A673 (cell line): Measurements from ENCODE around the gene KDM4D. TPM values are rescaled to one million over a fixed set of nuclear protein-coding genes. Genes with fewer than 3 reads are reported as not detected.

Experiments used
- BruUV-seq: library from RNA; stranded (reverse); fragments of 400-500 nt; replicated peaks from 2 replicates; lab custom pipeline; 2021; lab: Mats Ljungman, UMichigan
- CTCF ChIA-PET: fragments of 300-600 bp; sonication (Branson Sonifier 250); formaldehyde crosslinking; loops from one replicate; lab custom pipeline; 2022; ENCODE audit warnings: antibody characterized with exemption; lab: Charles Lee
- POLR2A ChIA-PET: fragments of 300-600 bp; sonication (Branson Sonifier 250); formaldehyde crosslinking; loops from one replicate; lab custom pipeline; 2022; ENCODE audit warnings: antibody characterized with exemption; ENCODE audit not compliant: low non-redundant PET; lab: Charles Lee
- DNase-seq: peaks from one replicate; pipeline ENCODE4 v3.0.0-alpha.2; 2015; ENCODE audit warnings: low spot score
- H3K27ac ChIP-seq: fragments of 200-600 bp; sonication (generic); 2 replicates; pipeline ENCODE4 v1.5.1; 2016; ENCODE audit warnings: mixed run types, low read depth, mild to moderate bottlenecking, mixed read lengths, antibody characterized with exemption, low read length; ENCODE audit not compliant: poor library complexity, severe bottlenecking
- H3K27me3 ChIP-seq: fragments of 200-600 bp; sonication (generic); replicated peaks from 2 replicates; pipeline ENCODE4 v1.6.1; 2017; ENCODE audit warnings: mixed run types, low read depth, mild to moderate bottlenecking, mixed read lengths, antibody characterized with exemption, low read length; ENCODE audit not compliant: insufficient read depth, poor library complexity
- H3K36me3 ChIP-seq: fragments of 200-600 bp; sonication (generic); 2 replicates; pipeline ENCODE4 v1.6.1; 2016; ENCODE audit warnings: mixed run types, mild to moderate bottlenecking, mixed read lengths, antibody characterized with exemption, low read length; ENCODE audit not compliant: insufficient read depth, poor library complexity, severe bottlenecking
- H3K4me1 ChIP-seq: fragments of 200-600 bp; sonication (generic); 2 replicates; pipeline ENCODE4 v1.6.1; 2017; ENCODE audit warnings: mixed run types, mild to moderate bottlenecking, mixed read lengths, antibody characterized with exemption, low read length; ENCODE audit not compliant: insufficient read depth, poor library complexity, severe bottlenecking
- H3K4me3 ChIP-seq: fragments of 200-600 bp; sonication (generic); 2 replicates; pipeline ENCODE4 v1.5.1; 2016; ENCODE audit warnings: low read depth, mixed run types, mild to moderate bottlenecking, mixed read lengths, low read length; ENCODE audit not compliant: poor library complexity, severe bottlenecking
- H3K9me3 ChIP-seq: fragments of 200-600 bp; sonication (generic); 2 replicates; pipeline ENCODE4 v1.6.1; 2016; ENCODE audit warnings: mixed run types, low read depth, mild to moderate bottlenecking, mixed read lengths, antibody characterized with exemption, low read length; ENCODE audit not compliant: poor library complexity, severe bottlenecking
- EZH2 ChIP-seq: fragments of 200-600 bp; sonication (generic); IDR thresholded peaks from 2 replicates; pipeline ENCODE4 v1.6.1; 2017; ENCODE audit warnings: borderline replicate concordance, low read depth, mild to moderate bottlenecking, mixed read lengths, antibody characterized with exemption, low read length; ENCODE audit not compliant: poor library complexity, severe bottlenecking
- intact Hi-C: fragments of 100-400 bp; cut with micrococcal nuclease; formaldehyde crosslinking; loops from one replicate; pipeline ENCODE4 v1.10.0; 2022; ENCODE audit not compliant: unreplicated experiment
- total RNA-seq: library from RNA; stranded (reverse); gene quantifications from 2 replicates; pipeline ENCODE4 v1.2.3, GENCODE V29; 2021
- TF ChIP-seq, protein P1 (sequence below): fragments of 300-800, 200-600 bp; sonication (generic); conservative IDR thresholded peaks from 2 replicates; pipeline ENCODE4 v1.5.1; 2017; ENCODE audit warnings: low read depth, mild to moderate bottlenecking, antibody characterized with exemption, low read length, moderate library complexity, mixed read lengths

Gene KDM4D
- total RNA-seq, 1 experiment from 2014 or later: 3.0 TPM

DNA sequence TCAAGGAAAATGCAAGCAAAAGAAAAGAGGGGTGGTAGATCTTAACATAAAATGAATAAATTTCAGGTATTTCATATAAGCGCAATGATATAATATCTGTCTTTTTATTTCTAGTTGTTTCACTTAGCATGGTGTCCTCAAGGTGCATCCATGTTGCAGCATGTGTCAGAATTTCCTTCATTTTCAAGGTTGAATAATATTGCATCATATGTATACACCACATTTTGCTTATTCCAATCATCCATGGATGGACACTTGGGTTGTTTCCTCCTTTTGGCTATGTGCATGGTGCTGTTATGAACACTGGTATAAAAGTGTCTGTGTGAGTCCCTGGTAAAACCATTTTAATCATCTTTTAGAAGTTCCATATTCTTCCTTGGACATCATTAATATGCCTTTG is 68.7 kb downstream of the KDM4D start:
- Histone ChIP-seq H3K36me3 (no peaks in the 10 kb centered on the region), H3K27me3 (peaks cover 15% of the 10 kb centered on the region), H3K9me3 (no peaks in the 10 kb centered on the region), H3K4me3 (no peak overlapping the region), H3K4me1 (no peaks in the 10 kb centered on the region), H3K27ac (no peak overlapping the region)
- intact Hi-C loops: no loop called here
- CTCF ChIA-PET: no interaction called here
- no peak for TF ChIP-seq EZH2
- TF ChIP-seq, protein P1, sequence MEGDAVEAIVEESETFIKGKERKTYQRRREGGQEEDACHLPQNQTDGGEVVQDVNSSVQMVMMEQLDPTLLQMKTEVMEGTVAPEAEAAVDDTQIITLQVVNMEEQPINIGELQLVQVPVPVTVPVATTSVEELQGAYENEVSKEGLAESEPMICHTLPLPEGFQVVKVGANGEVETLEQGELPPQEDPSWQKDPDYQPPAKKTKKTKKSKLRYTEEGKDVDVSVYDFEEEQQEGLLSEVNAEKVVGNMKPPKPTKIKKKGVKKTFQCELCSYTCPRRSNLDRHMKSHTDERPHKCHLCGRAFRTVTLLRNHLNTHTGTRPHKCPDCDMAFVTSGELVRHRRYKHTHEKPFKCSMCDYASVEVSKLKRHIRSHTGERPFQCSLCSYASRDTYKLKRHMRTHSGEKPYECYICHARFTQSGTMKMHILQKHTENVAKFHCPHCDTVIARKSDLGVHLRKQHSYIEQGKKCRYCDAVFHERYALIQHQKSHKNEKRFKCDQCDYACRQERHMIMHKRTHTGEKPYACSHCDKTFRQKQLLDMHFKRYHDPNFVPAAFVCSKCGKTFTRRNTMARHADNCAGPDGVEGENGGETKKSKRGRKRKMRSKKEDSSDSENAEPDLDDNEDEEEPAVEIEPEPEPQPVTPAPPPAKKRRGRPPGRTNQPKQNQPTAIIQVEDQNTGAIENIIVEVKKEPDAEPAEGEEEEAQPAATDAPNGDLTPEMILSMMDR: no peak
- POLR2A ChIA-PET: no interaction called here
- no TSS peak for BruUV-seq
- no peak for DNase-seq

DNA sequence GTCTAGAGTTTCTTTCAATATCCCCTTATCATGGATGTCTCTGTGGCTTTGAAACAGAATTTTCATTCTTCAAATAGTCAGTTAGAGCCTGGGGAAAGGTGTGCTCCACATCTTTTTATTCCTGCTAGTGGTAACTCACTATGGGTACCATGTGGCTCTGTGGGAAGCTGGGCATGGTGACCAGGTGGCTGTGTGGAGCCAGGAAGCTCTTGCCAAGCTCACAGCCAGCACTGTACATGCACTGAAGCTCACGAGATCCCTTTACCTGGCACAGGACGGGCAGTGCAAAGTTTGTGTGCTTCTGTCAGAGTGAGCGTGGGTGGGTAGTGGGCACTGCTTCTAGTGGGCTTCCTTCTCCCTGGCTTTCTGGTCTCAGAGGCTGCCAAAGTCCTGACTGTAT is 69.4 kb downstream of the KDM4D start:
- H3K27ac ChIP-seq: no peak overlapping the region
- no peak for TF ChIP-seq EZH2
- H3K36me3 ChIP-seq: no peaks in the 10 kb centered on the region
- H3K9me3 ChIP-seq: no peaks in the 10 kb centered on the region
- no peak for DNase-seq
- peaks cover 15% of the 10 kb centered on the region for H3K27me3 ChIP-seq
- ChIA-PET POLR2A (no interaction called here), CTCF (no interaction called here)
- intact Hi-C loops: no loop called here
- H3K4me1 ChIP-seq: no peaks in the 10 kb centered on the region
- no TSS peak for BruUV-seq
- no peak overlapping the region for H3K4me3 ChIP-seq

DNA sequence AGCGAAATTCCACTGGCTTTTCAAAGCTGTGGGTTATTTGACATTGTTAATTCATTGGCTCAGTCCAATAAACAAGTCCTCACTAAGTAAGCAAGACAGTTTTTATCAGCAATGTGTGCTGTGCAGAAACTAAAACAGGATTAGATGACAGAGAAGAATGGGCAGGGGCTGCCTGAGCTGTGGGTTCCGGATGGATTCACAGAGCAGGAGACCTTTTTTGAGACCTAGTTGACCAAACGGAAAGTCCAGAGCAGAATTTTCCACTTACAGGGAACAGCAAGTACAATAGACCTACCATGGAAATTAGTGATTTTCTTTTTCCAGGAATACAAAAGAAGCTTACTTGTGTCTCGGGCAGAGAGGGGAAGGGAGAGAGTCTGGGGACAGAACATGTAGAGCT is 70.5 kb downstream of the KDM4D start:
- H3K4me3 ChIP-seq: no peak overlapping the region
- DNase-seq: no peak
- BruUV-seq: no TSS peak
- CTCF ChIA-PET: no interaction called here
- no peaks in the 10 kb centered on the region for H3K4me1 ChIP-seq
- H3K9me3 ChIP-seq: no peaks in the 10 kb centered on the region
- no peak for TF ChIP-seq EZH2
- TF ChIP-seq, protein P1: no peak
- POLR2A ChIA-PET: no interaction called here
- intact Hi-C loops: no loop called here
- peaks cover 21% of the 10 kb centered on the region for H3K27me3 ChIP-seq
- H3K27ac ChIP-seq: no peak overlapping the region
- no peaks in the 10 kb centered on the region for H3K36me3 ChIP-seq

DNA sequence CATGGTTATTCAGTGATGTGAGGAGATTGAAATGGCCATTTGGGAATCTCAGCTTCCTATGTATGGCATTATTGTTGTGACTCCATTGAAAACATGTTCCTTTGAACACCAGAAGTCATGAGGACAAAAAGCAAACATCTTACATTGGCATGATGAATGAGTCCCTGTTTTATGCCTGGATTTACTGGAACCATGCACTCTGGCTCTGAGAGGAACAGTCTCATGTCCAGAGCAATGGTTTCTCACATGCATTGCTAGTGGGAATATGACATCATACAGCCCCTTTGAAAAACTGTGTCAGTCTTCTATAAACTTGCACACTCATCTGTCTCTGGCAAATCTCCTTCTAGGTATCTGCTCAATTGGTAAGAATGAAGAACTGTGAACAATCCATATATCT is 72.3 kb downstream of the KDM4D start:
- ChIA-PET CTCF (no interaction called here), POLR2A (no interaction called here)
- Histone ChIP-seq H3K4me3 (no peak overlapping the region), H3K9me3 (no peaks in the 10 kb centered on the region), H3K27me3 (peaks cover 21% of the 10 kb centered on the region), H3K27ac (no peak overlapping the region), H3K36me3 (no peaks in the 10 kb centered on the region), H3K4me1 (no peaks in the 10 kb centered on the region)
- no TSS peak for BruUV-seq
- intact Hi-C loops: no loop called here
- no peak for DNase-seq
- TF ChIP-seq, protein P1: no peak
- TF ChIP-seq EZH2: no peak
